Fibroblast of villous mesenchyme (primary cell): ENCODE data around the gene NAALADL1. TPM values are rescaled to one million over a fixed set of nuclear protein-coding genes. Genes with fewer than 3 reads are reported as not detected.
A peak's percentile ranks its signal among the peaks of the same experiment; 100 is the strongest.

Experiments
- DNase-seq: peaks from one replicate; pipeline ENCODE4 v3.0.0-alpha.2; 2010; ENCODE audit warnings: low read depth
- H3K4me3 ChIP-seq: 2 replicates; pipeline ENCODE4 v1.5.1; 2011; ENCODE audit warnings: low read depth, mild to moderate bottlenecking, low read length
- CTCF ChIP-seq: IDR thresholded peaks from 2 replicates; pipeline ENCODE4 v1.5.1; 2012; ENCODE audit warnings: low read depth, mild to moderate bottlenecking, low read length; ENCODE audit not compliant: insufficient read depth
- total RNA-seq: library from RNA; depleted of rRNA; stranded (reverse); fragments of >200 nt; gene quantifications from 2 replicates; pipeline ENCODE4 v1.2.3, GENCODE V29; 2012

Gene NAALADL1
- total RNA-seq, 1 donor, result 23.7 TPM

- H3K4me3 ChIP-seq, result no peak overlapping the region
- DNase-seq, result no peak
- peak; percentile 3 for TF ChIP-seq CTCF
Observed at GRCh38 chr11:65100674-65101350, 42.5 kb upstream of the NAALADL1 start.

- no peak for DNase-seq
- H3K4me3 ChIP-seq, result peak overlapping the region; percentile 79
- TF ChIP-seq CTCF, result no peak
Observed at GRCh38 chr11:65096926-65097325, 38.6 kb upstream of the NAALADL1 start.

GRCh38 chr11:65095974-65096806 is 37.8 kb upstream of the NAALADL1 start, which contains the start of gene VPS51:
Gene VPS51 (plus strand): TSS chr11:65096214. CDS start chr11:65096251, 37 bp downstream.
- peak; percentile 92 for DNase-seq
- TF ChIP-seq CTCF, result no peak
- H3K4me3 ChIP-seq, result peak within 1 kb of the TSS; percentile 79

- DNase-seq, result no peak
- peak overlapping the region; percentile 79 for H3K4me3 ChIP-seq
- TF ChIP-seq CTCF, result no peak
Observed at GRCh38 chr11:65095427-65095826, 37.1 kb upstream of the NAALADL1 start.

GRCh38 chr11:65090628-65091027 is 32.3 kb upstream of the NAALADL1 start:
- TF ChIP-seq CTCF, result no peak
- no peak overlapping the region for H3K4me3 ChIP-seq
- DNase-seq, result no peak

GRCh38 chr11:65089621-65090020 is 31.3 kb upstream of the NAALADL1 start:
- no peak overlapping the region for H3K4me3 ChIP-seq
- no peak for DNase-seq
- no peak for TF ChIP-seq CTCF
